HG02981 (cell line): ENCODE measurements around the gene DNAJB11.

Experiments
- ATAC-seq: cut with Tn5 transposase; IDR thresholded peaks from one replicate; pipeline ENCODE4 v1.9.1; 2021; ENCODE audit warnings: mild to moderate bottlenecking, moderate library complexity; ENCODE audit not compliant: unreplicated experiment

Gene DNAJB11

DNA sequence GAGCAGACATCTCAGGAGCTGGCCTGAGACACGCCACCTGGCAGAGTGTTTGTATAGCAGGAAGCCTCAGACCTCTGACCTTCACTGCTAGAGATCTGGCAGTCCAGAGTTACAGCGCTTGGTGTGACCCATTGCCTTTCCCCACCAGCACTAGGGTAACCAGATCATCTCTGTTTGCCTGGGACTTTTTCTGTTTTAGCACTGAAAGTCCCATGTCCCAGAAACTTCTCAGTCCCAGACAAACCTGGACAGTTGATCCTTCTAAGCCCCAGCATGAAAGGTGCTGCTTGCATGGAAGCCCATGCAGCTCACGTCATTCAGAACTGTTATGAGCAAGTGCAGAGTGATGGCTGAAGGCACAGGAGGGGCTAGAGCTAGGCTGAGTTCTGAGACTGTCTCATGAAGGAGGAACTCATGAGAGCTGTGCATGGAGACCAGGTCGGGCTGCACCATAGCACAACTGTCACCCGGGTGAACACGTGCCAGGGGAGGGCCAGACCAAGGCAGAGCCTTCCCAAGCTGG lies 24.1 kb downstream of the DNAJB11 start:
- ATAC-seq = no peak

DNA sequence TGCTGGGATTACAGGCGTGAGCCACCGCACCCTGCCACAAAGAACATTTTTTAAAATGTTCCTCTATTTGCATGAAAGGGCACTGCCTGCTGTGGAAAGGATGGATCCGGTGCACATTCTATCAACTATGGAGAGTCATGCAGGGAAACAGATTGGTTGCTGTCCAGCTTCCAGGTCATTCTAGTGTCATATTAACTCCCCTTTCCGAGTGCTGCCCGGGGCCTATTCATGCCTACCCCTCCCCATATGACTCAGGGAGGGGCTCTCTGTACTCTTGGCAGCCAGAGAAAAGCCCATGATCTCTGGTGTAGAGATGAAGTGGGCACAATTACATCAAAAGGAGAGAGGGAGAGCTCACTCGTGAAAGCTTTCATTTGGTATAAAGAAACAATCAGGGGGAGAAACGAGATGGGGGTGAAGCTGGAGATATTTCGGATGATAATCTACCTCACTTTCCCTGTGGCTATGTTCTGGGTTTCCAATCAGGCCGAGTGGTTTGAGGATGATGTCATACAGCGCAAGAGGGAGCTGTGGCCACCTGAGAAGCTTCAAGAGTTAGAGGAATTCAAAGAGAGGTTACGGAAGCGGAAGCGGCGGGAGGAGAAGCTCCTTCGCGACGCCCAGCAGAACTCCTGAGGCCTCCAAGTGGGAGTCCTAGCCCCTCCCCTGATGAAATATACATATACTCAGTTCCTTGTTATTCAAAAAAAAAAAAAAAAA lies 26.2 kb downstream of the DNAJB11 start:
- no peak for ATAC-seq

DNA sequence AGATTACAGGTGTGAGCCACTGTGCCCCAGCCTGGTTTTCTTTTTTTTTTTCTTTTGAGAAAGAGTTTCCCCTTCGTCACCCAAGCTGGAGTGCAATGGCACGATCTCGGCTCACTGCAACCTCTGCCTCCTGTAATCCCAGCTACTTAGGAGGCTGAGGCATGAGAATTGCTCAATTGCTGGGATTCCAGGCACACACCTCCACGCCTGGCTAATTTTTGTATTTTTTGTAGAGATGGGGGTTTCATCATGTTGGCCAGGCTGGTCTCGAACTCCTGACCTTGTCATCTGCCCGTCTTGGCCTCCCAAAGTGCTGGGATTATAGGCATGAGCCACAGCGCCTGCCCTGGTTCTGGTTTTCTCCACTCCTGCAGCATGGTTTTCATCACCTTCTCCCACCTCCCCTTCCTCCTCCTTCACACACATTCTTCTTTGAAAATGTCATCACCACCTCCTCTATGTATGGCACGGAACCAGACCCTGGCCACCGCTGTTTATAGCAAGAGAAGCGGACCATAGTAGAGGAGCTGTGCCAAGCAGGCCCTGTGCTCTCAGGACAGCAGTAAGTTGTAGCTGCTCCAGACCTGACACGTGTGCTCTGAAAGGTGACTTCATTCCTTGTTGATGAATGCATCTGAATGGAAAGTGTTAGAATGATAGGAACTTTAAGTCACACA lies 27.7 kb downstream of the DNAJB11 start:
- ATAC-seq = no peak

DNA sequence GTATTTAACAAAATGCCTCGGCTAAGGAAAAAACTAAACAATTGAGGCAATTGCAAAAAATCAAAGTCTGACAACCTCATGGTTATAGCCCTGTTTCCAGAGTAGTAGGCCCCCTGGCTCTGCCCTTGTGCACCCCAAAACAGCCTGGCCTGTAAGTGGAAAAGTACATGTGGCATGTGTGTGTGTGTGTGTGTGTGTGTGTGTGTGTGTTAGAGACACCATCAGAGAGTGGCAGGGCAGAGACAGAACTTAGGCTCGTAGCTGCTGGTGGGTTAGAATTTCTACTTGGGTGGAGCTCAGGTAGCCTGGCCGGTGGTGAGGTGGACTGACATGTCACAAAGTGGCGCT lies 28.2 kb downstream of the DNAJB11 start:
- ATAC-seq = no peak

- ATAC-seq = no peak
Measured at GRCh38 chr3:186599142-186599784, 28.7 kb downstream of the DNAJB11 start.

- no peak for ATAC-seq
Measured at GRCh38 chr3:186599785-186600166, 29.3 kb downstream of the DNAJB11 start.

DNA sequence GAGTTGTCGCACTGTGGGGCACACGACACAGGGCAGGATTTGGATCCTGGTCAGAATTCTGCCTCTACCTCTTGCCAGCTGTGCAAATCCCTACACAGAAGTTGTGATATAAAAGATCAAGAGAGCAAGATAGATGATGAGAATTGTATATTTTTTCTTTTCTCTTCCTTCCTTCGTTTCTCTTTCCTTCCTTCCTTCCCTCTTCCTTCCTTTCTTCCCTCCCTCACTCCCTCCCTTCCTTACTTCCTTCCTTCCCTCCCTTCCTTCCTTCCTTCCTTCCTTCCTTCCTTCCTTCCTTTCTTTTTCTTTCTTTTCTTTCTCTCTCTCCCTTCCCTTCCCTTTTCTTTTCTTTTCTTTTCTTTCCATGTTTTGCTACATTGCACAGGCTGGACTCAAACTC lies 30.4 kb downstream of the DNAJB11 start:
- no peak for ATAC-seq

GRCh38 chr3:186603159-186603558 lies 32.6 kb downstream of the DNAJB11 start:
- no peak for ATAC-seq

- no peak for ATAC-seq
Measured at GRCh38 chr3:186605078-186605477, 34.6 kb downstream of the DNAJB11 start.

DNA sequence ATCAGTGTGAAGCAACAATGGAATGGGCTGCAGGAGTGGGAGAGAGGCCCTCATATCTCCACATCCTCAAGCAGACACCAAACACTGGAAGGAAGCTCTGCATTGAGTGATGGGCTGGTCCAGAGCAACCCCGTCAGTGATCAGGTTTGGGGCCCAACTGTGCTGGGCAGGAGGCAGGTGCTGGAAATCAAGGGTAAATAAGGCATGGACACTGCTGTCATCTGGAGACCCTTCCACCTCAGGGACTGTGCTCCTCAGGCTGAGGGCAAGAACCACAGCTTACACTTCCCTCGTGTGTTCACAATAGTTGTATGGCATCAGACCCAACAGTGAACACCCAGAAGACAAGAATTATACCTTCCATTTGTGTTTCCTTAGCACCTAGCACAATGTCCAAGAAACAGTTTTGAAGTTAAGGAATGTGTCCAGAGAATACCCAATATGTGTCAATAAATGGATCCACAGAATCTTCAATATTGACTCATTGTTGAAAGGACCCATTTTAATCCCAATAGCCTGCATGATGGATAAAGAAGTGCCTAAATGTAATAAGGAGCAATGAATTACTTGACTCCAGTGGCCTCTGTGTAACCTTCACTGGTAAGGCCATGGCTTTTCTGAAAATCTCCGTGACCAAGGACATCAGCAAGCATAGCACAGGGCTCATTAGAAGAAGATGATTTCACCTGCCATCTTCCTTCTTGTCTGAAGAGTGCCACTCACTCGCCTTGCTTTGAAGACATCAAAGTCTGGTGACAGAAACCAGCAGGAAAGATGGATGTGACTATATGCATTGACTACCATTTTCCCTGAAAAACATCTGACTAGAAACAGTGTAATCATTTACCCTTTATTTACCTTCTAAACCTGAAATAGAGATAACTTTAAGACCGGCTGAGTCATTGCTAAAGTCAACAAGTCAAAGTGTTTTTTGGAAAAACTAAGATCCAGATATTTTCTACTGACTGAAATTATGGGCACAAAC lies 35.3 kb downstream of the DNAJB11 start:
- ATAC-seq = no peak

DNA sequence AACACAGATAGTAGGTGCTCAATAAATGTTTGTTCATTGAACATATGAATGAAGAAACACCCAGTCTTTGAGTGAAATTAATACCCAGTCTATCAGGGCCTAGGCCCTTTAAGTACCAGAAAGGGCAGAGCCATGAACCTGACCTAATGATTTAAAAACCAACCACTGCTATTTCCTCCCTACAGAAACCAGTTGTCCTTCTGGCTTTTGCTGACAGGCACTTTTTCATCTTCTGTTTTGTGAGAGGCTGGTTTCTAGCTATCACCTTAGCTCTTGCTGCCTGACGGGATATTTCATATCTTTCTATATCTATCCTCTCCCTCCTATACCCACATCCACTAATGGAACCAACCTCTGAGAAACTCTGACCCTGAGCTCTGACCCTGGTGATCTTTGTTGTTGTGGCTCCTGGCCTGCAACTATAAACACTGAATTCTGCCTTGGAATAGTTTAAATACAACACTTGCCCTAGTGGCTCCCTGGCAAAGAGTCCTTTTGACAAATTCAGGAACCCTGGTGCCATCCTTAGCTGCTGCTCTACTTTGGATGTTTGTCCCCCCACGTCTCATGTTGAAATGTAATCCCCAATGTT lies 38.2 kb downstream of the DNAJB11 start:
- no peak for ATAC-seq

GRCh38 chr3:186609247-186609868 lies 38.8 kb downstream of the DNAJB11 start:
- ATAC-seq = no peak

GRCh38 chr3:186612065-186612464 lies 41.5 kb downstream of the DNAJB11 start:
- ATAC-seq = no peak

DNA sequence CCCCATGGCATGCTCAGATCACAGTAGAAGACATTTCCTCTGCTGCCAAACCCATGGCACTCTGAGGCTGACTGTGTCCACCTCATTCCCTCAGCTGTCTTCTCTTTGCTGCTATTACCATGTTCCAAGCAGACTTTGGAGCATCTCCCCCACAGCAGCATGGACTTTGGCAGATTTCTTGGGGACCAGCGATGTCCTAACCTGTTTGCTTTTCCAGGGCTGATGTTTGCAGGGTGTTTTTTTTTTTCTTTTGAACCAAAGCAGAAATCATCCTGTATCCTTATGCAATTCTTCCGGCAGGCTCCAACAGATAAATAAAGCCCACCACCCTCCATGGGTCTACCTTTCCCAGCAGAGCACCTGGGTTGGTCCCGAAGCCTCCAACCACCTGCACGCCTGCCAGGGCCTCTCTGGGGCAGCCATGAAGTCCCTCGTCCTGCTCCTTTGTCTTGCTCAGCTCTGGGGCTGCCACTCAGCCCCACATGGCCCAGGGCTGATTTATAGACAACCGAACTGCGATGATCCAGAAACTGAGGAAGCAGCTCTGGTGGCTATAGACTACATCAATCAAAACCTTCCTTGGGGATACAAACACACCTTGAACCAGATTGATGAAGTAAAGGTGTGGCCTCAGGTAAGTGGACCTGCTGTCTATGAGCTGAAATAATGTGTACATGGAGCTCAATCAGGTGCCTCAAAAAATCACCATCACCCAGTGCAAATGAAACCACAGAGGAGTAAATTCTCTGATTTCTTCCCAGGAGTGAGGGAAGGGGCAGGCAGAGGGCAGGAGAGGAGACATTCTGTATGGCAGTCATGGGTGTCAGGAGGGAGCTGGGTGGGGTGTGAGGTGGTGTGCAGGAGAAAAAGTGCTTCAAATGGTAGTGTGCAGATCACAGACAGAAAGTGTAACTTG lies 42.5 kb downstream of the DNAJB11 start, which contains the start of gene AHSG:
TSS of gene AHSG (plus strand) at position 340 of the 916 bp plus-strand sequence. CDS start at position 422, 82 bp downstream.
- no peak for ATAC-seq

DNA sequence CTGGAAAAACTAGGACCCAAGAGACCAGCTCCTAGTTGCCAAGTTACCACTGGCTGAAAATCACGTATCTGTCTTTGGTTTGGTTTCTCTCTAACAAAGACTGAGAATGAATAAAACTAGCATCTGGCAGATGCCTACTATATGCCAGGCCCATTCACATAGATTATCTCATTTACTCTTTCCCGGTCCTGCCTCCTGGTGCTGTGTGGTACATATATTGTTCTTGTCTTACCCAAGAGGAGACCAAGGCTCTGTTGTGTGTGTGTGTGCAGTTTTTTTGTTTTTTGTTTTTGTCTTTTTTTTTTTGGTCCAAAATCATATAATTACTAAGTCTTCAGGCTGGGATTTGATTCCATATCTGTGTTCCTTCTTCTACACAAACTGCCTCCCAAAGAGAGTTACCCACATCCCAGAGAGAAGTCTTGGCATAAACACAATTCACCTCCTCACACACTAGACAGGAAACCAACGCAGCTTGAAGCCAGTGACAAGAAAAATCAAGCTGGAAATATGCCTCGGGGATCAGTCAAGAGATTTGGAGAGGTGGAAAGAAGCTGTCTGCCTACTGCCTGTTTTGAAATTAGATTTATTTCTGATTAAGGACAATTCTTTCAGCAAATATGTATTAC lies 43.2 kb downstream of the DNAJB11 start:
- no peak for ATAC-seq

DNA sequence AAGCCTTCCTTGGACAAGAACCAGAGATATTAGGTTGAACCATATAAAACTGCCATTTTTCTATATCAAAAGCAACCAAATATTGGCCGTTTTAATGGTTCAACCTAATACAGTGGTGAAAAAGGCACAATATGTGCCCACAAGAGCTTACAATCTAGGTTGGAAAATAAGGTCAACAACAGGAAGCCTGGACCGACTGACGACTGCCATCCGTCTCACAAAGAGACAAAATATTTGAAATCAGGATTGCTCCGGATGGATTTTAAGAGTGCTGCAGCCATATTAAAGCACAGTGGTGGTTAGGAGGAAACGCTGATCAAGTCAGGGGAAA lies 43.7 kb downstream of the DNAJB11 start:
- no peak for ATAC-seq

DNA sequence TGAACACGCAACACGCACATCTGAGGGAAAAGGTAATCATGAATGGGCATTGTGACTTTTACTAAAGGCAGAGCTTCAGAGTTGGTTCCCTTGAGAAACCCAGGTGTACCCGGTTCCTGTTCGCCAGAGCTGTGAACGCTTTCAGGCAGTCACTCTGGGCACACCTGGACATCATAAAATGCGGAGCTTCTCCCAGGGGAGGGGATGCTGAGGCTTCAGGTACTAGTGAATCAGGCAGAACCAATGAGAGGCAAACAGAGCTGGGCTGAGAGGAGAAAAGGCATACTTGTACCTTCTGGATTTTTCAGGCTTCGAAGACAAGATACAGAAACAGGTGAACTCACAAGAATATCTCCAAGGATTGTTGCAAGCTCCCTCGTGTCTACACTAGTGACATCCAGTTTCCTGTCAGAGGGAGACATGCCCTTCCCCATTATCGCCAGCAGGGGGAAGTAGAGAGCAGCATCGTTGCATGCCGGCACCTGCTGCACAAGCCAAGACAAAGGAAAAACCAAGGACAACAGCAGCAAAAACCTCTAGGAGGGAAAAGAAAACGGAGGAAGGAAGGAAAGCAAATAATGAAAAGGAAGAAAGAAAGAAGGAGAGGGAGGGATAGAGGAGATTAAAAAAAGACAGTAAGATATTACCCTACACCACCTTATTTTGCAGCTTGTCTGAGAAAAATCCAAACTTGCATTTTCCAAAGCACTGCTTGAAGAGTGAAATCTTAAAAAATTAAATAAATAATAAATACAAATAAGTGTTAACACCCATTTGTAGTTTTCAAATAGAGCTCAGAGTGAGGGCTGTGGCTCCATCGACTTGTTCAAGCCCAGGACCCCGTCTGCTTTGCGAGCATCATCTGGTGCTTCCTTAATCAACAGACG lies 44.3 kb downstream of the DNAJB11 start:
- ATAC-seq = no peak

GRCh38 chr3:186616299-186616617 lies 45.7 kb downstream of the DNAJB11 start:
- no peak for ATAC-seq
